DMS153 (cell line): Measurements from ENCODE around the gene NDUFS5.
"Not testable (repeated sequence)": the region's sequence is repeated elsewhere in the genome, so short reads cannot be mapped to it uniquely, and the experiment has no call there.

Source experiments
- DNase-seq: peaks from one replicate; lab custom pipeline; 2025; lab: John Stamatoyannopoulos, UW

NDUFS5 gene

GRCh38 chr1:39026051-39026865 is at the start of gene NDUFS5:
Gene NDUFS5 (plus strand): TSS chr1:39026350. CDS start chr1:39028725, 2,375 bp downstream.
- peak; percentile 84 for DNase-seq

GRCh38 chr1:38977399-38978244 is 48.5 kb upstream of the NDUFS5 start:
- not testable (repeated sequence) for DNase-seq

- not testable (repeated sequence) for DNase-seq
Observed at GRCh38 chr1:38978245-38978542, 48.0 kb upstream of the NDUFS5 start.

- not testable (repeated sequence) for DNase-seq
Observed at GRCh38 chr1:38979380-38979779, 46.8 kb upstream of the NDUFS5 start.

GRCh38 chr1:38989979-38990378 is 36.2 kb upstream of the NDUFS5 start:
- DNase-seq: no peak

GRCh38 chr1:38990386-38990737 is 35.8 kb upstream of the NDUFS5 start:
- DNase-seq: no peak

GRCh38 chr1:38990738-38991637 is 35.2 kb upstream of the NDUFS5 start, which contains the start of gene AKIRIN1:
Gene AKIRIN1 (plus strand): TSS chr1:38991276. CDS start chr1:38991381, 105 bp downstream.
- peak; percentile 98 for DNase-seq

- DNase-seq: no peak
Observed at GRCh38 chr1:38991638-38992411, 34.3 kb upstream of the NDUFS5 start.

GRCh38 chr1:38992412-38993111 is 33.6 kb upstream of the NDUFS5 start:
- no peak for DNase-seq

GRCh38 chr1:38994196-38994595 is 32.0 kb upstream of the NDUFS5 start:
- DNase-seq: no peak

GRCh38 chr1:38997034-38997900 is 28.9 kb upstream of the NDUFS5 start:
- DNase-seq: no peak

- no peak for DNase-seq
Observed at GRCh38 chr1:38997901-38998190, 28.3 kb upstream of the NDUFS5 start.

GRCh38 chr1:39001516-39002421 is 24.4 kb upstream of the NDUFS5 start:
- DNase-seq: no peak

- DNase-seq: no peak
Observed at GRCh38 chr1:39003281-39003680, 22.9 kb upstream of the NDUFS5 start.

- no peak for DNase-seq
Observed at GRCh38 chr1:39003794-39004193, 22.4 kb upstream of the NDUFS5 start.

GRCh38 chr1:39006287-39006686 is 19.9 kb upstream of the NDUFS5 start:
- no peak for DNase-seq

- DNase-seq: no peak
Observed at GRCh38 chr1:39006726-39007645, 19.2 kb upstream of the NDUFS5 start.

GRCh38 chr1:39014956-39015355 is 11.2 kb upstream of the NDUFS5 start:
- DNase-seq: not testable (repeated sequence)
